K562 treated with DMSO at 1 percent for 48 hours (cell line): ENCODE results near the gene TUBA3D. TPM values are rescaled to one million over a fixed set of nuclear protein-coding genes. Genes with fewer than 3 reads are reported as not detected.

ENCODE experiments used
- total RNA-seq: library from RNA; unstranded; fragments of 300-600 nt; gene quantifications from 2 replicates; pipeline ENCODE4 v1.2.3, GENCODE V29; 2022; ENCODE audit warnings: low replicate concordance; ENCODE audit errors: extremely low read depth

Gene TUBA3D
- total RNA-seq = not detected in 2 replicates

GRCh38 chr2:131475831-131476230 is at the start of gene TUBA3D:
TUBA3D (plus strand) TSS chr2:131476119; CDS start chr2:131476200, 81 bp downstream.

GRCh38 chr2:131492015-131492417 is 16.1 kb downstream of the TUBA3D start, which contains the start of gene MZT2A:
MZT2A (minus strand) TSS chr2:131492397; CDS start chr2:131492376, 21 bp downstream.

GRCh38 chr2:131527131-131528001 is 51.4 kb downstream of the TUBA3D start, which contains the start of gene CCDC74A:
CCDC74A (plus strand) TSS chr2:131527888; CDS start chr2:131527971, 83 bp downstream.

Other genes with a start within 250 kb of the TUBA3D start
- gene RAB6D, start 112.0 kb upstream of the TUBA3D start, total RNA-seq = not detected in 2 replicates
- not detected in 2 replicates for gene MZT2A, start 16.3 kb downstream of the TUBA3D start, total RNA-seq
- not detected in 2 replicates for gene CCDC74A, start 51.8 kb downstream of the TUBA3D start, total RNA-seq